Epithelial cell of esophagus (primary cell): ENCODE measurements around the gene GSG1L.

Experiments
- DNase-seq: peaks from one replicate; pipeline ENCODE4 v3.0.0; 2010; ENCODE audit warnings: low read depth
- H3K4me3 ChIP-seq: 2 replicates; pipeline ENCODE4 v1.5.1; 2011; ENCODE audit warnings: mild to moderate bottlenecking, low read length, control low read depth
- TF ChIP-seq, protein P1 (sequence below): IDR thresholded peaks from 2 replicates; pipeline ENCODE4 v1.5.1; 2011; ENCODE audit warnings: low read depth, mild to moderate bottlenecking, low read length, control low read depth, inconsistent platforms; ENCODE audit not compliant: insufficient read depth; ENCODE audit errors: missing control alignments

Gene GSG1L

DNA sequence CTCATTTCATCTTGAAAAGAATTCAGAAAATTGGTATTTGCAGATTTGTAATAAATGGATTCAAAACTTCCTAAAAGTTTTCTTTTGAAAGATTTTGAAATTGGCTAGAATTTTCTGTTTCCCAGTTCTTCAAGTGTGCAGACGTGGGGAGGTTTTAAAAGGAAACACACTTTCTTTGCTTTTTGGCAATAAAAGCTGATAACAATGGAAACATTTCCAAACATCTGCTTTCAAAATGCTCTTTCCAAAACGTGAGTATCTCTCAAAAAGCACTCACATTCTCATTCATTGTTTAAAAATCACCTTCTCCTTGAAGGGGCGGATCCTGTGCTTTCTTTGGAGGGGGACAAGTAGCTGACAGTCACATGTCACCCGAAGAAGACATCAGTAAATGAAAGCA lies 8.6 kb upstream of the GSG1L start:
- TF ChIP-seq, protein P1, sequence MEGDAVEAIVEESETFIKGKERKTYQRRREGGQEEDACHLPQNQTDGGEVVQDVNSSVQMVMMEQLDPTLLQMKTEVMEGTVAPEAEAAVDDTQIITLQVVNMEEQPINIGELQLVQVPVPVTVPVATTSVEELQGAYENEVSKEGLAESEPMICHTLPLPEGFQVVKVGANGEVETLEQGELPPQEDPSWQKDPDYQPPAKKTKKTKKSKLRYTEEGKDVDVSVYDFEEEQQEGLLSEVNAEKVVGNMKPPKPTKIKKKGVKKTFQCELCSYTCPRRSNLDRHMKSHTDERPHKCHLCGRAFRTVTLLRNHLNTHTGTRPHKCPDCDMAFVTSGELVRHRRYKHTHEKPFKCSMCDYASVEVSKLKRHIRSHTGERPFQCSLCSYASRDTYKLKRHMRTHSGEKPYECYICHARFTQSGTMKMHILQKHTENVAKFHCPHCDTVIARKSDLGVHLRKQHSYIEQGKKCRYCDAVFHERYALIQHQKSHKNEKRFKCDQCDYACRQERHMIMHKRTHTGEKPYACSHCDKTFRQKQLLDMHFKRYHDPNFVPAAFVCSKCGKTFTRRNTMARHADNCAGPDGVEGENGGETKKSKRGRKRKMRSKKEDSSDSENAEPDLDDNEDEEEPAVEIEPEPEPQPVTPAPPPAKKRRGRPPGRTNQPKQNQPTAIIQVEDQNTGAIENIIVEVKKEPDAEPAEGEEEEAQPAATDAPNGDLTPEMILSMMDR = no peak

GRCh38 chr16:28069971-28070794 lies 6.7 kb upstream of the GSG1L start:
- TF ChIP-seq, protein P1 = no peak
- DNase-seq = no peak
- no peak overlapping the region for H3K4me3 ChIP-seq

More for the DNA sequence above, 8.6 kb upstream of the GSG1L start:
- DNase-seq = no peak
- no peak overlapping the region for H3K4me3 ChIP-seq

DNA sequence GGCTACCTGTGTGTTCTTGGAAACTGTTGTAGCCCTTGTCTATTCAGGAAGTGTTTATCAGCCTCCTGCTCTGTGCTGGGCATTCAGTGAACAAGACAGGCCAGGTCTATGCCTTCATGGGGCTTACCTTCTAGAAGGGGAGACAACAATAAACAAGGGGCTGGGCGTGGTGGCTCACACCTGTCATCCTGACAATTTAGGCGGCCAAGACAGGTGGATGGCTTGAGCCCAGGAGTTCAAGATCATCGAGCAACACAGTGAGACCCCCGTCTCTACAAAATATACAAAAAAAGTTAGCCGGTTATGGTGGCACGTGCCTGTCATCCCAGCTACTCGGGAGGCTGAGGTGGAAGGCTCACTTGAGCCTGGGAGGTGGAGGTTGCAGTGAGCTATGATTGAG lies 5.5 kb upstream of the GSG1L start:
- H3K4me3 ChIP-seq = no peak overlapping the region
- TF ChIP-seq, protein P1 = no peak
- no peak for DNase-seq

DNA sequence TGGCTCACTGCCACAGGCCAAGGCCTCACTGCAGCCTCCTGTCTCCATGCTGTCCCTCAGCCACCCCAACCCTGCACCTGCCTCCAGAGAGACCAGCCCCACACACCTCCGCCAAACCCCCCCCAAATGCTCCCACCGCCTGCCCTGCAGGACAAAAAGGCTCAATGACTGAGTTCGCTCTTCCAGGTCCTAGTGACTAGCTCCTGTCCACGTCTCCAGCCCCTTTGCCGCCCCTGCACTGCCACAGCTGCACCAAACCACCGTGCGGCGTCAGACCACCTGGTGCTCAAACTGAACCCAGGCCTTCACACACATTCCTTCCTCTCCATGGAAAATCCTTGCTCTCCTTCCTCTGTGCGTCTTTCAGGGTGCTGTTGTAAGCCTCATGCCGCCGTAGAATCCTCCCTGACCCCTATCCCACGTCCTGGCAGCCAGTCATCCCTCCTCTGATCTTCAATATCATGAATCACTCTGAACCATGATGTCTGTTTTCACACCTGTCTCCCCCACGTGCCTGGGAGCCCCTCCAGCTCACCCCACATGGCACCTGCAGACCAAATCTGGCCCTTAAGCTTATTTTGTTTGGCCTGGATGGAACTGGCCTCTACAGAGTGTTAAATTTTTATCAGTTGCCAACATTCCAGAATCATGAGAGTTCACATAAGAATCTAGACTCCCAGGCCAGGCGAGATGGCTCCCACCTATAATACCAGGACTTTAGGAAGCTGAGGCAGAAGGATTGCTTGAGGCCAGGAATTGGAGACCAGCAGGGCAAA lies 4.3 kb upstream of the GSG1L start:
- no peak for DNase-seq
- no peak overlapping the region for H3K4me3 ChIP-seq
- TF ChIP-seq, protein P1 = no peak

GRCh38 chr16:28064706-28065249 lies 1.3 kb upstream of the GSG1L start:
- TF ChIP-seq, protein P1 = no peak
- DNase-seq = no peak
- no peak overlapping the region for H3K4me3 ChIP-seq

- no peak for DNase-seq
- no peak overlapping the region for H3K4me3 ChIP-seq
- TF ChIP-seq, protein P1 = no peak
Observed at GRCh38 chr16:28064150-28064549, 636 bp upstream of the GSG1L start.
